ENCODE data around the gene SMARCD3.

DNA sequence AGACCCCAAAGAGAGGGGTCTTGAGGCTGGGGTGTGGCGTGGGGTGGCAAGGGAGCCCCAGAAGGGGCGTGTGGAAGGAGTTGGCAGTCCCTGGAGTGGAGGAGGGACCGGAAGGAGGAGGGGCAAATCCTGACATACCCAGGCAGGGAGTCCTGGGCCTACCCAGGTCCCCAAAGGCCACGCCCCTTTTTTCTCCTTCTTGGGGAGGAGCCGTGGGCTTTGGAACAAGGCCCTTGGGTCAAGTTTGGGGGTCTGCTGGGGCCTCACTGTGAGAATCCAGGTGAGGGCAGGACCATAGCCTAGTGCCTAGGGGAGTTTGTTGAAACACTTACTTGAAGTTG lies 1.2 kb upstream of the SMARCD3 start:
- TF ChIP-seq, protein P1, sequence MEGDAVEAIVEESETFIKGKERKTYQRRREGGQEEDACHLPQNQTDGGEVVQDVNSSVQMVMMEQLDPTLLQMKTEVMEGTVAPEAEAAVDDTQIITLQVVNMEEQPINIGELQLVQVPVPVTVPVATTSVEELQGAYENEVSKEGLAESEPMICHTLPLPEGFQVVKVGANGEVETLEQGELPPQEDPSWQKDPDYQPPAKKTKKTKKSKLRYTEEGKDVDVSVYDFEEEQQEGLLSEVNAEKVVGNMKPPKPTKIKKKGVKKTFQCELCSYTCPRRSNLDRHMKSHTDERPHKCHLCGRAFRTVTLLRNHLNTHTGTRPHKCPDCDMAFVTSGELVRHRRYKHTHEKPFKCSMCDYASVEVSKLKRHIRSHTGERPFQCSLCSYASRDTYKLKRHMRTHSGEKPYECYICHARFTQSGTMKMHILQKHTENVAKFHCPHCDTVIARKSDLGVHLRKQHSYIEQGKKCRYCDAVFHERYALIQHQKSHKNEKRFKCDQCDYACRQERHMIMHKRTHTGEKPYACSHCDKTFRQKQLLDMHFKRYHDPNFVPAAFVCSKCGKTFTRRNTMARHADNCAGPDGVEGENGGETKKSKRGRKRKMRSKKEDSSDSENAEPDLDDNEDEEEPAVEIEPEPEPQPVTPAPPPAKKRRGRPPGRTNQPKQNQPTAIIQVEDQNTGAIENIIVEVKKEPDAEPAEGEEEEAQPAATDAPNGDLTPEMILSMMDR (IDR thresholded peaks at IDR 0.05), result no peak
- no peak for TF ChIP-seq POLR2A (IDR thresholded peaks at IDR 0.05)

Measured in lower leg skin (tissue), 3 donors.